Nephron progenitor cell (in vitro differentiated cells): ENCODE measurements around the gene PRLR.
A peak's percentile ranks its signal among the peaks of the same experiment; 100 is the strongest.

Experiments
- DNase-seq: peaks from one replicate; pipeline ENCODE4 v3.0.0; 2021
- H3K27ac Mint-ChIP-seq: 2 replicates; pipeline ENCODE4 v1.8.0; 2021; ENCODE audit warnings: mild to moderate bottlenecking, moderate library complexity, mixed read lengths
- H3K27me3 Mint-ChIP-seq: 2 replicates; pipeline ENCODE4 v1.8.0; 2021; ENCODE audit warnings: mild to moderate bottlenecking, low read depth, mixed read lengths; ENCODE audit not compliant: poor library complexity
- H3K36me3 Mint-ChIP-seq: 2 replicates; pipeline ENCODE4 v1.8.0; 2021; ENCODE audit warnings: low read depth, mixed read lengths
- H3K4me1 Mint-ChIP-seq: 2 replicates; pipeline ENCODE4 v1.8.0; 2021; ENCODE audit warnings: mixed read lengths
- H3K4me3 Mint-ChIP-seq: 2 replicates; pipeline ENCODE4 v1.8.0; 2021; ENCODE audit warnings: mild to moderate bottlenecking, moderate library complexity, mixed read lengths
- H3K9me3 Mint-ChIP-seq: 2 replicates; pipeline ENCODE4 v1.8.0; 2021; ENCODE audit warnings: mild to moderate bottlenecking, moderate library complexity, mixed read lengths
- CTCF ChIP-seq: fragments of 200-600 bp; sonication (generic); IDR thresholded peaks from 2 replicates; pipeline ENCODE4 v1.5.0; 2021; ENCODE audit warnings: antibody characterized with exemption

PRLR gene

GRCh38 chr5:35230038-35230611, at the start of gene PRLR:
Gene PRLR, minus strand, starts transcription at chr5:35230487. Its CDS starts 140,867 bp downstream, at chr5:35089620.
- Mint-ChIP-seq H3K27me3 (peaks cover 4% of the 10 kb centered on the region), H3K27ac (peak within 1 kb of the TSS; percentile 35), H3K4me3 (peak within 1 kb of the TSS; percentile 91), H3K4me1 (peaks cover 67% of the 10 kb centered on the region), H3K36me3 (no peaks in the 10 kb centered on the region), H3K9me3 (no peaks in the 10 kb centered on the region)
- peak; percentile 38 for DNase-seq
- TF ChIP-seq CTCF = no peak

GRCh38 chr5:35274839-35275509, 44.7 kb upstream of the PRLR start:
- DNase-seq = no peak
- peaks cover 48% of the 10 kb centered on the region for H3K9me3 Mint-ChIP-seq
- no peak for TF ChIP-seq CTCF
- H3K36me3 Mint-ChIP-seq = peaks cover 25% of the 10 kb centered on the region
- H3K4me3 Mint-ChIP-seq = no peak overlapping the region
- H3K27ac Mint-ChIP-seq = no peak overlapping the region
- peaks cover 10% of the 10 kb centered on the region for H3K4me1 Mint-ChIP-seq
- H3K27me3 Mint-ChIP-seq = peaks cover 7% of the 10 kb centered on the region

GRCh38 chr5:35269006-35269405, 38.7 kb upstream of the PRLR start:
- Mint-ChIP-seq H3K27me3 (peaks cover under 1% of the 10 kb centered on the region), H3K4me3 (no peak overlapping the region), H3K4me1 (peaks cover 10% of the 10 kb centered on the region), H3K36me3 (peaks cover 5% of the 10 kb centered on the region), H3K27ac (no peak overlapping the region), H3K9me3 (peaks cover 5% of the 10 kb centered on the region)
- no peak for TF ChIP-seq CTCF
- DNase-seq = no peak

- Mint-ChIP-seq H3K27ac (no peak overlapping the region), H3K27me3 (peaks cover 2% of the 10 kb centered on the region), H3K9me3 (peaks cover 9% of the 10 kb centered on the region), H3K4me3 (no peak overlapping the region), H3K4me1 (peaks cover 2% of the 10 kb centered on the region), H3K36me3 (peaks cover 7% of the 10 kb centered on the region)
- TF ChIP-seq CTCF = no peak
- DNase-seq = no peak
These were observed 36.0 kb upstream of the PRLR start for GRCh38 chr5:35266276-35266675.

- TF ChIP-seq CTCF = no peak
- Mint-ChIP-seq H3K4me1 (no peaks in the 10 kb centered on the region), H3K9me3 (peaks cover 27% of the 10 kb centered on the region), H3K36me3 (peaks cover 20% of the 10 kb centered on the region), H3K27me3 (peaks cover 2% of the 10 kb centered on the region), H3K4me3 (no peak overlapping the region), H3K27ac (no peak overlapping the region)
- no peak for DNase-seq
These were observed 34.2 kb upstream of the PRLR start for GRCh38 chr5:35264509-35264908.
